CD4-positive, CD25-positive, alpha-beta regulatory T cell (primary cell): ENCODE measurements around the gene ADNP2. TPM values are rescaled to one million over a fixed set of nuclear protein-coding genes. Genes with fewer than 3 reads are reported as not detected.
A peak's percentile ranks its signal among the peaks of the same experiment; 100 is the strongest.

Experiments
- ATAC-seq, 2 donors: fragments of 150-1000 bp; cut with Tn5 transposase; one replicate each; pipeline ENCODE4 v1.10.0; 2021; ENCODE audit warnings: low read depth in 2 of 2, moderate number of reproducible peaks in 2 of 2, moderate library complexity in 1 of 2
- DNase-seq, 3 donors: peaks; one replicate each; pipeline versions ENCODE4 v3.0.0 to v3.0.0-alpha.2; 2012 to 2022; ENCODE audit warnings: mixed read lengths in 1 of 3
- H3K27ac ChIP-seq: one replicate; pipeline ENCODE4 v1.7.0; 2013; ENCODE audit warnings: mild to moderate bottlenecking, low read length; ENCODE audit not compliant: insufficient read depth, poor library complexity, severe bottlenecking
- H3K27me3 ChIP-seq: one replicate; pipeline ENCODE4 v1.7.0; 2013; ENCODE audit warnings: low read length; ENCODE audit not compliant: control insufficient read depth, insufficient read depth
- H3K36me3 ChIP-seq: one replicate; pipeline ENCODE4 v1.7.0; 2013; ENCODE audit warnings: mild to moderate bottlenecking, low read length, moderate library complexity; ENCODE audit not compliant: control insufficient read depth, insufficient read depth
- H3K4me1 ChIP-seq: 2 replicates; pipeline ENCODE4 v1.7.0; 2013; ENCODE audit warnings: mild to moderate bottlenecking, low read length; ENCODE audit not compliant: insufficient read depth, control insufficient read depth, poor library complexity, severe bottlenecking
- H3K4me3 ChIP-seq: one replicate; pipeline ENCODE4 v1.7.0; 2013; ENCODE audit warnings: low read depth, mild to moderate bottlenecking, low read length, moderate library complexity
- H3K9me3 ChIP-seq, 2 experiments: 1 replicate in 1 of 2; 2 replicates in 1 of 2; pipeline ENCODE4 v1.7.0; 2013; ENCODE audit warnings: low read length in 2 of 2, mild to moderate bottlenecking in 1 of 2, moderate library complexity in 1 of 2; ENCODE audit not compliant: control insufficient read depth in 2 of 2
- H3K27ac Mint-ChIP-seq, 3 donors: one replicate each; pipeline ENCODE4 v1.8.0; 2020 to 2022; ENCODE audit warnings: mild to moderate bottlenecking in 3 of 3, mixed read lengths in 3 of 3, moderate library complexity in 2 of 3
- H3K27me3 Mint-ChIP-seq: one replicate; pipeline ENCODE4 v1.8.0; 2022; ENCODE audit warnings: mild to moderate bottlenecking, mixed read lengths
- H3K36me3 Mint-ChIP-seq: one replicate; pipeline ENCODE4 v1.8.0; 2020; ENCODE audit warnings: mixed read lengths
- H3K4me1 Mint-ChIP-seq, 4 donors: one replicate each; pipeline ENCODE4 v1.8.0; 2020 to 2022; ENCODE audit warnings: mixed read lengths in 4 of 4, mild to moderate bottlenecking in 1 of 4
- H3K4me3 Mint-ChIP-seq, 4 donors: one replicate each; pipeline ENCODE4 v1.8.0; 2020 to 2022; ENCODE audit warnings: mild to moderate bottlenecking in 4 of 4, mixed read lengths in 4 of 4, moderate library complexity in 3 of 4
- H3K9me3 Mint-ChIP-seq, 7 donors: one replicate each; pipeline ENCODE4 v1.8.0; 2020 to 2022; ENCODE audit warnings: mixed read lengths in 7 of 7, mild to moderate bottlenecking in 3 of 7, moderate library complexity in 2 of 7
- polyA plus RNA-seq, 4 donors: library from polyadenylated mRNA; unstranded; fragments of 300-500 nt; fragmentation: Illumina TruSeq; gene quantifications; one replicate each; pipeline ENCODE4 v1.2.3, GENCODE V29; 2021
- total RNA-seq: library from RNA; stranded (reverse); gene quantifications from one replicate; pipeline ENCODE4 v1.2.3, GENCODE V29; 2022

The ADNP2 gene
- total and polyA plus RNA-seq, 5 donors from 2014 or later = 5.8 to 43.6 (median 8.8) TPM

DNA sequence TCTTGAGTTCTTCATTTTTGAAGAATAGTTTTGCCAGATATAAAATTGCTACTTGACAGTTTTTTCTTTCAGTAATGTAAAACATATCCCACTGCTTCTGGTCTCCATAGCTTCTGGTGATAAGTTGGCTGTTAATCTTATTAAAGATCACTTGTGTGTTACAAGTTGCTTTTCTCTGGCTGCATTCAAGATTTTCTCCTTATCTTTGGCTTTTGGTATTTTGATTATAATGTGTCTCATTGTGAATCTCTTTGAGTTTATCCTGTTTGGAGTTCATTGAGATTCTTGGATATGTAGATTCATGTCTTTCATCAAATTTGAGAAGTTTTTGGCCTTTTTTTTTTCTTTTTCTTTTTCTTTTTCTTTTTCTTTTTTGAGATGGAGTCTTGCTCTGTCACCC, 20.2 kb upstream of the ADNP2 start:
- DNase-seq (no peak), ATAC-seq (no peak)
- H3K27me3 ChIP-seq = no peaks in the 10 kb centered on the region
- peaks cover 0 to 37% (median 11%) of the 10 kb centered on the region in 7 donors for H3K9me3 Mint-ChIP-seq
- H3K4me1 ChIP-seq = no peaks in the 10 kb centered on the region
- no peak overlapping the region for H3K4me3 ChIP-seq
- H3K27me3 Mint-ChIP-seq = peaks cover 8% of the 10 kb centered on the region
- H3K27ac ChIP-seq = no peak overlapping the region
- peaks cover 3% of the 10 kb centered on the region for H3K36me3 Mint-ChIP-seq
- no peak overlapping the region for H3K4me3 Mint-ChIP-seq
- peaks cover 18 to 19% of the 10 kb centered on the region in 2 experiments for H3K9me3 ChIP-seq
- H3K27ac Mint-ChIP-seq = no peak overlapping the region
- no peaks in the 10 kb centered on the region for H3K36me3 ChIP-seq
- H3K4me1 Mint-ChIP-seq = no peaks in the 10 kb centered on the region

DNA sequence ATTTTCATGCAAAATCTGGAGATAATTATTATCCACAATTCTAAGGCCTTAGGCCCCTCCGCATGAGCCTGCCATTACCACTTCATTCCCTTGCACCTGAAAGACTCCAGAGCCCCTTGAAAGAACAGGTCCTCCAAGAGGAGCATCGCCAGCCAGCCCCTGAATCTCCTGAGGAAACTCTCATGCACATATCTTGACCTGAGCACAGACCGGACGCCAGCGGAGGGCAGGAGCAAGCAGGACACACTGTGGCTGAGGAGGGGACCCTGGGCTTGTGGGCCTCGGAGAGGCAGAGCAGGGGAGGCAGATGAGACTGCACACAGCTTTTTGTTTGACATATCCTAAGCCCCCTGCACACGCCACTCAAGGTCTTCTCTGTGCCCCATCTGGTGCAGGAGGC, 13.6 kb upstream of the ADNP2 start:
- H3K4me1 ChIP-seq = no peaks in the 10 kb centered on the region
- no peaks in the 10 kb centered on the region for H3K36me3 ChIP-seq
- Mint-ChIP-seq H3K36me3 (peaks cover 3% of the 10 kb centered on the region), H3K27ac (no peak overlapping the region), H3K9me3 (peaks cover 0 to 9% (median 3%) of the 10 kb centered on the region in 7 donors), H3K27me3 (peaks cover 20% of the 10 kb centered on the region), H3K4me1 (no peaks in the 10 kb centered on the region), H3K4me3 (no peak overlapping the region)
- no peak for ATAC-seq
- H3K9me3 ChIP-seq = no peaks in the 10 kb centered on the region
- DNase-seq = no peak
- H3K27me3 ChIP-seq = no peaks in the 10 kb centered on the region
- no peak overlapping the region for H3K27ac ChIP-seq
- no peak overlapping the region for H3K4me3 ChIP-seq

DNA sequence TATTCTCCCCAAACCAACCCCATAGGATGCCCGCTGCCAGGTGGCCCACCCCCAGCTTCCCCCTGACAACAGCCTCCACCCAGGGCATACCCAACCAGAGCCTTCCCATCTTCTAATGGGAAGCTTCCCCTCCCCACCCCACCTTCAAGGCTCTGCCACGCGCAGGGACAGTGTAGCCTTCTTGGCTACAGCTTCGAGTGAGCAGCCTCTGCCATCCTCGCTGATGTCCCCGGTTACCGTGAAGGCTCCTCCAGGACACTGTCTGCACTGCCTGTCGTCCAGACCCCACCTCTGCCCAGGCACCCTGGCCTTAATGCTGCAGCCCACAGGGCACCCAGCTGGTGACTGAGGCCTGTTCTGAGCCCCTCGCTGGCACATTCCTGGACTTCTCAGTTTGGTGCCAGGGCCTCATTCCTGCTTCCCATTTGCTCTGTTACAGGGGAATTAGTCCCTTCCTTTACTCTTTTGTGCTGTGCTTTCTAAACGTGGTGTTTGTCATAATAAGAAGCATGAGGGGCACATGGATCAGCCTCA, 13.0 kb upstream of the ADNP2 start:
- Histone ChIP-seq H3K9me3 (no peaks in the 10 kb centered on the region), H3K36me3 (no peaks in the 10 kb centered on the region), H3K27ac (no peak overlapping the region), H3K4me1 (no peaks in the 10 kb centered on the region), H3K4me3 (no peak overlapping the region), H3K27me3 (no peaks in the 10 kb centered on the region)
- peaks cover 3% of the 10 kb centered on the region for H3K36me3 Mint-ChIP-seq
- H3K4me1 Mint-ChIP-seq = no peaks in the 10 kb centered on the region
- no peak for ATAC-seq
- peaks cover 0 to 9% (median 3%) of the 10 kb centered on the region in 7 donors for H3K9me3 Mint-ChIP-seq
- H3K27ac Mint-ChIP-seq = no peak overlapping the region
- peaks cover 20% of the 10 kb centered on the region for H3K27me3 Mint-ChIP-seq
- H3K4me3 Mint-ChIP-seq = no peak overlapping the region
- no peak for DNase-seq

DNA sequence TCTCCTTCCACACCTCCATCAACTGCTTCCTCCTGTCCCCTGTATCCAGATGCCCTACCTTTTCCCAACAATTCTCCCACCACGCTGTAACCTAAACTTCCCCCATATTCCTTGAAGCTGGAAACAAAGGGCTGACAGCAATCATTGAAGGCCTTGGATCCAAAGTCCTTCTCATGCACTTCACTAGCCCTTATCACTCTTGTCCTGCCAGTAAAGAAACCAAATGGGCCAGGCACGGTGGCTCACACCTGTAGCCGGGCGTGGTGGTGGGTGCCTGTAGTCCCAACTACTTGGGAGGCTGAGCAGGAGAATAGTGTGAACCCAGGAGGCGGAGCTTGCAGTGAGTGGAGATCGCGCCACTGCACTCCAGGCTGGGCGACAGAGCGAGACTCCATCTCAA, 11.9 kb upstream of the ADNP2 start:
- Histone ChIP-seq H3K36me3 (no peaks in the 10 kb centered on the region), H3K27me3 (no peaks in the 10 kb centered on the region), H3K4me1 (no peaks in the 10 kb centered on the region), H3K9me3 (no peaks in the 10 kb centered on the region), H3K4me3 (no peak overlapping the region), H3K27ac (no peak overlapping the region)
- Mint-ChIP-seq H3K4me3 (no peak overlapping the region), H3K4me1 (no peaks in the 10 kb centered on the region), H3K36me3 (no peaks in the 10 kb centered on the region), H3K27ac (no peak overlapping the region), H3K9me3 (peaks cover 0 to 4% (median 3%) of the 10 kb centered on the region in 7 donors), H3K27me3 (peaks cover 13% of the 10 kb centered on the region)
- ATAC-seq = no peak
- DNase-seq = no peak

DNA sequence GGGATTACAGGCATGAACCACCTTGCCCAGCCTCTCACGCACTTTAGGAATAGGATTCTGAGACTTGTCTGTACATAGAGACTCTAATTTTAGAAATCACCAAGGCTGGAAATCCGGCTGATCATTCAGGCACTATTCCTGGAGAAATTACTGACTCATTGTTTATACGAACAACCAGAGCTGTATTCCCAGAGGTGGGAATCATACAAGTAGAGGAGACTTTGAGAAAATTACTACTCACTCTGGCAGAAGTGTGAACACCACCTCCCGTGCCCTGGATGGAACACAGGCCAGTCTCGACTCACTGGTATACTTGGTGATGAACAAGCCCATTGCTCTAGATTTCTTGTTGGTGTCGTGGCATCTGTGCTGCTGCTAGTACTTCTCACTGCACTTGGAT, 5.8 kb upstream of the ADNP2 start:
- DNase-seq = no peak
- no peak for ATAC-seq
- no peaks in the 10 kb centered on the region for H3K4me1 ChIP-seq
- H3K27ac ChIP-seq = no peak overlapping the region
- H3K4me1 Mint-ChIP-seq = peaks cover 0 to 14% (median 4%) of the 10 kb centered on the region in 4 donors
- no peaks in the 10 kb centered on the region for H3K9me3 ChIP-seq
- H3K27me3 ChIP-seq = no peaks in the 10 kb centered on the region
- H3K27me3 Mint-ChIP-seq = peaks cover 20% of the 10 kb centered on the region
- H3K4me3 Mint-ChIP-seq = no peak overlapping the region
- no peak overlapping the region for H3K27ac Mint-ChIP-seq
- H3K4me3 ChIP-seq = no peak overlapping the region
- no peaks in the 10 kb centered on the region for H3K36me3 ChIP-seq
- H3K36me3 Mint-ChIP-seq = no peaks in the 10 kb centered on the region
- H3K9me3 Mint-ChIP-seq = peaks cover 0 to 4% (median 1%) of the 10 kb centered on the region in 7 donors

DNA sequence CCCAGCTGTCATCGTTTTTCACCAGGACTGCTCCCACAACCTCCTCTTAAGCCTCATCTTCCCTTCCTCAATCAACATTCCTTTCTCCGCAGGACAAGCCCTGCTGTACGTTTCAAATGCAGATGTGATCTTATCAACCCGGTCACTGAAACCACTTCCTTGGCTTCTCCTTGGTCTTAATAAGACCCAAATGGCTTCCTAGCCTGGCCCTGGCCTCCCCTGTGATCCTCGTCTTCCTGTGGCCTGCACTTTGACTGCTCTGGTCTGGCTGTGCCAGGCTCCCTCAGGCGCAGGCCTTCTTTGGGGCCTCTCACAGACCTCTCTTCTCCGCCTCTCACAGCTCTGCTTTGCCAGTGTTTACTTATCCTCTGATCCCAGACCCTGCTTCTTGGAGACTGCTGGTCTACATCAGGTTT, 4.7 kb upstream of the ADNP2 start:
- Mint-ChIP-seq H3K4me3 (no peak overlapping the region), H3K27me3 (peaks cover 20% of the 10 kb centered on the region), H3K36me3 (no peaks in the 10 kb centered on the region), H3K9me3 (peaks cover 0 to 4% (median 1%) of the 10 kb centered on the region in 7 donors), H3K4me1 (peaks cover 0 to 23% (median 5%) of the 10 kb centered on the region in 4 donors), H3K27ac (peak overlapping the region in 1 of 3 donors; percentile 34)
- DNase-seq = no peak
- ATAC-seq = no peak
- no peak overlapping the region for H3K4me3 ChIP-seq
- no peaks in the 10 kb centered on the region for H3K27me3 ChIP-seq
- H3K36me3 ChIP-seq = no peaks in the 10 kb centered on the region
- H3K4me1 ChIP-seq = no peaks in the 10 kb centered on the region
- H3K9me3 ChIP-seq = peaks cover 0 to 5% of the 10 kb centered on the region in 2 experiments
- H3K27ac ChIP-seq = no peak overlapping the region

DNA sequence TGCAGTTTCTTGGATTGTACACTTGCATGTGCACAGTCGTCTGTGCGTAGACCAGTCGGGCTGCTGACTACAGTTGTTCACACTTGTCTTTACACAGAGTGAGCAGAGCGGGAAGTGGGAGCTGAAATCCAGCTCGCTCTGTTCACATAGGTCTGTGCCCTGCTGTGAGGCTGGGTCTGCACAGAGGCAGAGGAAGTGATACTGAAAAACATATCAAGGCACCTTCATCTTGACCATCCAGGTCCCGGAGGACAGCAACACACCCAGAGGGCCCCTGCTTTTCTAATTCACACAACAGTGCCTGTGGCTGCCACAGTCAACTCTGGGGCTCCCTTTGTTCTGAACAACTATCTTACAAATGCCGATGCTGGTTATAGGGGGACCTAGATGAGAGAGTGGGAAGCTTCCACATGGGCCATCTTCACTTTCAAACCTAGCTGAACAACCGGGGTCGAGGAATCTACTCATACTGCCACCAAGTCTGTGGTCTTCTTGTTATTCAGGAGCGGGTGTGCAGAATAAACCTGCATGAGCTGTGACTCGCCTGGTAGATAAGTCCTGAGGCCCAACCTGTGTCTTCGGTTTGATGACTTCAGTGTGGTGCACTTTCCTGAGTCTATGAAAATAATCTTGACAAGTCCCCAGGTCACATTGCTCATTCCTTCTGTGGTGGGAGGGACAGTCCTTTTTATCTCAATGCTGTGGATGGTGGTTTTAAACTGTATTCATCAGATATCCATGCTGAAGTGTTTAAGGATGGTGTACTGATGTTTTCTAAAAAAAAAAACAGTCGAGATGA, 3.5 kb upstream of the ADNP2 start:
- Mint-ChIP-seq H3K27me3 (peaks cover 16% of the 10 kb centered on the region), H3K4me1 (peaks cover 2 to 31% (median 12%) of the 10 kb centered on the region in 4 donors), H3K36me3 (peaks cover 2% of the 10 kb centered on the region), H3K27ac (peak overlapping the region in 1 of 3 donors; percentile 70), H3K9me3 (peaks cover 0 to 4% (median 0%) of the 10 kb centered on the region in 7 donors), H3K4me3 (peak overlapping the region in 1 of 4 donors; percentile 86)
- Histone ChIP-seq H3K4me3 (no peak overlapping the region), H3K36me3 (no peaks in the 10 kb centered on the region), H3K27ac (no peak overlapping the region), H3K4me1 (peaks cover 8% of the 10 kb centered on the region), H3K27me3 (no peaks in the 10 kb centered on the region), H3K9me3 (peaks cover 0 to 5% of the 10 kb centered on the region in 2 experiments)
- DNase-seq = no peak
- no peak for ATAC-seq
